GM10847 (cell line): ENCODE data around the gene ARHGEF28.

Experiments
- POLR2A ChIP-seq: IDR thresholded peaks from 2 replicates; pipeline ENCODE4 v1.6.1; 2011; ENCODE audit not compliant: insufficient read length; ENCODE audit errors: extremely low read depth

Gene ARHGEF28

GRCh38 chr5:73792687-73793320 is 166.8 kb downstream of the ARHGEF28 start:
- TF ChIP-seq POLR2A = no peak

GRCh38 chr5:73793911-73794310 is 167.9 kb downstream of the ARHGEF28 start:
- no peak for TF ChIP-seq POLR2A

GRCh38 chr5:73796164-73797131 is 170.5 kb downstream of the ARHGEF28 start:
- TF ChIP-seq POLR2A = no peak

- TF ChIP-seq POLR2A = no peak
These were observed 171.1 kb downstream of the ARHGEF28 start for GRCh38 chr5:73797132-73797510.

- TF ChIP-seq POLR2A = no peak
These were observed 173.5 kb downstream of the ARHGEF28 start for GRCh38 chr5:73799401-73799972.

- no peak for TF ChIP-seq POLR2A
These were observed 175.7 kb downstream of the ARHGEF28 start for GRCh38 chr5:73801686-73802085.

- no peak for TF ChIP-seq POLR2A
These were observed 179.5 kb downstream of the ARHGEF28 start for GRCh38 chr5:73805449-73805848.

- TF ChIP-seq POLR2A = no peak
These were observed 182.9 kb downstream of the ARHGEF28 start for GRCh38 chr5:73808911-73809310.

GRCh38 chr5:73810429-73810828 is 184.4 kb downstream of the ARHGEF28 start:
- TF ChIP-seq POLR2A = no peak

GRCh38 chr5:73812457-73812856 is 186.5 kb downstream of the ARHGEF28 start:
- no peak for TF ChIP-seq POLR2A

- TF ChIP-seq POLR2A = no peak
These were observed 187.1 kb downstream of the ARHGEF28 start for GRCh38 chr5:73812962-73813588.

- no peak for TF ChIP-seq POLR2A
These were observed 188.3 kb downstream of the ARHGEF28 start for GRCh38 chr5:73814233-73814846.

- TF ChIP-seq POLR2A = no peak
These were observed 189.6 kb downstream of the ARHGEF28 start for GRCh38 chr5:73815631-73816030.

GRCh38 chr5:73816656-73817420 is 190.8 kb downstream of the ARHGEF28 start:
- TF ChIP-seq POLR2A = no peak
